Breast epithelium (tissue), 4 donors: Measurements from ENCODE around the gene ASMTL. TPM values are rescaled to one million over a fixed set of nuclear protein-coding genes. Genes with fewer than 3 reads are reported as not detected.

Experiments
- DNase-seq, 2 donors: peaks; one replicate each; pipeline ENCODE4 v3.0.0-alpha.2; 2019; ENCODE audit warnings: low spot score in 2 of 2
- H3K27ac ChIP-seq, 2 donors: fragments of 200-600 bp; sonication (generic) in 1 of 2; one replicate each; pipeline ENCODE4 v1.5.1; 2016 to 2019; ENCODE audit warnings: mild to moderate bottlenecking in 1 of 2
- H3K27me3 ChIP-seq, 2 donors: fragments of 200-600 bp; sonication (generic) in 1 of 2; one replicate each; pipeline versions ENCODE4 v1.5.1 to v1.6.0; 2017 to 2019; ENCODE audit warnings: control low read depth in 1 of 2, mild to moderate bottlenecking in 1 of 2
- H3K36me3 ChIP-seq: fragments of 200-600 bp; one replicate; pipeline ENCODE4 v1.5.1; 2019
- H3K4me1 ChIP-seq, 2 donors: fragments of 200-600 bp; sonication (generic); one replicate each; pipeline ENCODE4 v1.5.1; 2016 to 2019; ENCODE audit warnings: control low read depth in 1 of 2
- H3K4me3 ChIP-seq, 3 donors: fragments of 200-600 bp; sonication (generic); 1 replicate in 2 of 3; 2 replicates in 1 of 3; pipeline ENCODE4 v1.5.1; 2016 to 2019; ENCODE audit warnings: mild to moderate bottlenecking in 3 of 3, moderate library complexity in 2 of 3
- H3K9me3 ChIP-seq, 2 donors: fragments of 200-600 bp; sonication (generic) in 1 of 2; one replicate each; pipeline ENCODE4 v1.5.1; 2016 to 2019; ENCODE audit warnings: control low read depth in 1 of 2
- POLR2A ChIP-seq: fragments of 450-650 bp; IDR thresholded peaks from one replicate; pipeline ENCODE4 v1.6.1; 2016; ENCODE audit warnings: antibody characterized with exemption, mild to moderate bottlenecking, moderate library complexity
- POLR2AphosphoS5 ChIP-seq, 3 donors: sonication (generic); formaldehyde crosslinking; IDR thresholded peaks; one replicate each; pipeline ENCODE4 v1.6.1; 2017; ENCODE audit warnings: antibody characterized with exemption in 3 of 3
- intact Hi-C: fragments of 100-400 bp; cut with DNase I; formaldehyde crosslinking; loops from one replicate; pipeline ENCODE4 v1.15.1; 2023; ENCODE audit warnings: low total_unique reads
- total RNA-seq, 3 donors: library from RNA; depleted of rRNA; stranded (reverse); fragments of >200 nt; gene quantifications; one replicate each; pipeline ENCODE4 v1.1.0, GENCODE V29; 2016
- TF ChIP-seq, protein P1 (sequence below), 3 donors: fragments of 450-650 bp; IDR thresholded peaks; one replicate each; pipeline ENCODE4 v1.5.1; 2016 to 2017; ENCODE audit warnings: antibody characterized with exemption in 3 of 3, mild to moderate bottlenecking in 3 of 3, moderate library complexity in 3 of 3

Gene ASMTL
- total RNA-seq, 3 donors from 2014 or later: 22.8 to 29.1 (median 28.2) TPM

DNA sequence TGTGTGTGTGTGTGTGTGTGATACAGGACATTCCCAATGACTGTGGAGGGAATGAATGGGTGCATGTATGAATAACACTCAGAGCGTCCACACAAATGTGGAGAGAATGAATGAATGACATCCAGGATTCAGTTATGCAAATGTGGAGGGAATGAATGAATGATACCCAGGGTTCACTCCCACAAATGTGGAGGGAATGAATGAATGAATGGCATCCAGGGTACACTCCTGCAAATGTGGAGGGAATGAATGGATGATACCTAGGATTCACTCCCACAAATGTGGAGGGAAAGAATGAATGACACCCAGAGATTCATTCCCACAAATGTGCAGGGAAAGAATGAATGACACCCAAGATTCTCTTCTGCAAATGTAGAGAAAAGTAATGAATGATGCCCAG lies 36.0 kb upstream of the ASMTL start:
- TF ChIP-seq POLR2A (no peak), POLR2AphosphoS5 (IDR thresholded peaks at IDR 0.05) (no peak)
- TF ChIP-seq, protein P1, sequence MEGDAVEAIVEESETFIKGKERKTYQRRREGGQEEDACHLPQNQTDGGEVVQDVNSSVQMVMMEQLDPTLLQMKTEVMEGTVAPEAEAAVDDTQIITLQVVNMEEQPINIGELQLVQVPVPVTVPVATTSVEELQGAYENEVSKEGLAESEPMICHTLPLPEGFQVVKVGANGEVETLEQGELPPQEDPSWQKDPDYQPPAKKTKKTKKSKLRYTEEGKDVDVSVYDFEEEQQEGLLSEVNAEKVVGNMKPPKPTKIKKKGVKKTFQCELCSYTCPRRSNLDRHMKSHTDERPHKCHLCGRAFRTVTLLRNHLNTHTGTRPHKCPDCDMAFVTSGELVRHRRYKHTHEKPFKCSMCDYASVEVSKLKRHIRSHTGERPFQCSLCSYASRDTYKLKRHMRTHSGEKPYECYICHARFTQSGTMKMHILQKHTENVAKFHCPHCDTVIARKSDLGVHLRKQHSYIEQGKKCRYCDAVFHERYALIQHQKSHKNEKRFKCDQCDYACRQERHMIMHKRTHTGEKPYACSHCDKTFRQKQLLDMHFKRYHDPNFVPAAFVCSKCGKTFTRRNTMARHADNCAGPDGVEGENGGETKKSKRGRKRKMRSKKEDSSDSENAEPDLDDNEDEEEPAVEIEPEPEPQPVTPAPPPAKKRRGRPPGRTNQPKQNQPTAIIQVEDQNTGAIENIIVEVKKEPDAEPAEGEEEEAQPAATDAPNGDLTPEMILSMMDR (IDR thresholded peaks at IDR 0.05): no peak
- H3K4me3 ChIP-seq: no peak overlapping the region
- H3K36me3 ChIP-seq: no peaks in the 10 kb centered on the region
- H3K27me3 ChIP-seq: peaks cover 0 to 13% of the 10 kb centered on the region in 2 donors
- H3K27ac ChIP-seq: no peak overlapping the region
- no peak for DNase-seq
- intact Hi-C loops: no loop called here
- peaks cover 8 to 9% of the 10 kb centered on the region in 2 donors for H3K9me3 ChIP-seq
- H3K4me1 ChIP-seq: no peaks in the 10 kb centered on the region

DNA sequence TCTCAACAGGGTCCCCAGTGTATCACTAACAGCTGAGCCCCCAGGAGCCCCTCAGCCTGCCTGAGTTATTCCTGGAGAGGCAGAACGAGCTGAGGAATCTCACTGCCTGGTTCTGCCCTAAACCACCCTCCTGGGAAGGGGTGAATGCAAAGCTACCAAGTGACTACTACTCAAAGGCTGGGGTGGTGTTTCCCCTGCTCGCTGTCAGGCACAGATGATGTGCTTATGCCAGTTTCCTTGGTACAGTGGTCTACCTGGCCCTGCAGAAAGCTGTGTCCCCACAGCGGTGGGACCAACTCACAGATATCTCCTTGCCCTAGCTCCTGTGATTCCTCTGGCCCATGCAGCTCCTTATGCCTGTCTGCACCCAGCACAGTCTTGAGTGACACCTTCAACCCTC lies 35.4 kb upstream of the ASMTL start:
- no peak overlapping the region for H3K27ac ChIP-seq
- no peak overlapping the region for H3K4me3 ChIP-seq
- TF ChIP-seq POLR2A (no peak), POLR2AphosphoS5 (IDR thresholded peaks at IDR 0.05) (no peak)
- TF ChIP-seq, protein P1 (IDR thresholded peaks at IDR 0.05): no peak
- no peaks in the 10 kb centered on the region for H3K36me3 ChIP-seq
- DNase-seq: no peak
- H3K9me3 ChIP-seq: peaks cover 8 to 9% of the 10 kb centered on the region in 2 donors
- no peaks in the 10 kb centered on the region for H3K4me1 ChIP-seq
- intact Hi-C loops: no loop called here
- H3K27me3 ChIP-seq: peaks cover 0 to 13% of the 10 kb centered on the region in 2 donors

DNA sequence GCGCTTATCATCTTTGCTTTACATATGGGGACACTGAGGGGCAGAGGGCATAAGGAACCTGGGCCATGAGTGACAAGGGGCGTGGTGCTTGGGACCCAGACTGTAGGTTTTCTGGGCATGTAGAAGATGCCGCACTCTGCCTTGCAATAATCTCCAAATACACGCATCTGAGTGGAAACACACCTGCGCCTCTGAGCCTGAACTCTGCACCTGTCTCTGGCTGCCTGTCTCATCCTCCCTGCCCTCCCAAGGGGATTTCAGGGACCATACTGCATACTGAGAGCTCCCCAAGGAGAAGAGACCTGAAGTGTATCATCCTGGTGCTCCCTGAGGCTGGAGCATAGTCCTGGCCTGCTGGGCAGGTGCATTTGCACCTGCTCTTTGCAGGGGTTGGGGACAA lies 34.7 kb upstream of the ASMTL start:
- H3K27me3 ChIP-seq: peaks cover 0 to 13% of the 10 kb centered on the region in 2 donors
- intact Hi-C loops: no loop called here
- H3K4me3 ChIP-seq: no peak overlapping the region
- no peak overlapping the region for H3K27ac ChIP-seq
- TF ChIP-seq POLR2A (no peak), POLR2AphosphoS5 (IDR thresholded peaks at IDR 0.05) (no peak)
- TF ChIP-seq, protein P1 (IDR thresholded peaks at IDR 0.05): no peak
- no peaks in the 10 kb centered on the region for H3K4me1 ChIP-seq
- no peaks in the 10 kb centered on the region for H3K36me3 ChIP-seq
- H3K9me3 ChIP-seq: peaks cover 6 to 8% of the 10 kb centered on the region in 2 donors
- no peak for DNase-seq

DNA sequence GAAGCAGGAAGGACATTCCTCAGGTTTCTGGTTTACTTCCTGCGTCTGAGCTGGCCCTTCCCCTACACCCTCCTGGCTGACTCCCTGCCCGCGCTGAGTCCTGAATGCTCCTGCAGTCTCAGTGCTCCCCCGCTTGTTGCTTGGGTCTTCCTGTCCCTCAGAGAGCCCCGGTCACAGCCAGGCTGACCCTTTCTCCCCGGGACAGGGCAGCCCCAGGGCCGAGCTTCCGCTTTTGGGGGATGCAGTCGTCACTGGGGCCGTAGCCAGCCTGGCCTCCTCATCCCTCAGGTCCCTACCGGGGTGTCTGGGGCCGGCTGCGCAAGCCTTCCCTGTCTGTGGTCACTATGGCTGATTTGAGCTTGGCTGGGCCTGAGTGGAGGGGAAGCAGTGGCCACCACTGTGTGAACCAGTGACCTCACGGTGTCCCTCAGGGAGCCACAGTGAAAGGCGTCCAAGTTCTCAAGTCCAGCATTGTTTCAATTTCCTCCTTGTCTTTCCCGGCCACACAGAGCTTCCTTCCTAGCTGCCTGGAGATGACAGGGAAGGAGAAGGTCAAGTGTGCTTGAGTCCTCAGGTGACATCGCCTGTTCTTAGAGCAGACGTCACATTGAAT lies 34.1 kb upstream of the ASMTL start:
- intact Hi-C loops: no loop called here
- Histone ChIP-seq H3K4me1 (no peaks in the 10 kb centered on the region), H3K4me3 (no peak overlapping the region), H3K36me3 (no peaks in the 10 kb centered on the region), H3K27ac (peak overlapping the region in 1 of 2 donors; percentile 51), H3K9me3 (peaks cover 1 to 2% of the 10 kb centered on the region in 2 donors), H3K27me3 (peaks cover 0 to 13% of the 10 kb centered on the region in 2 donors)
- peak in 1 of 3 donors; percentile 28 for TF ChIP-seq POLR2AphosphoS5 (IDR thresholded peaks at IDR 0.05)
- TF ChIP-seq, protein P1 (IDR thresholded peaks at IDR 0.05): no peak
- no peak for TF ChIP-seq POLR2A
- DNase-seq: no peak

DNA sequence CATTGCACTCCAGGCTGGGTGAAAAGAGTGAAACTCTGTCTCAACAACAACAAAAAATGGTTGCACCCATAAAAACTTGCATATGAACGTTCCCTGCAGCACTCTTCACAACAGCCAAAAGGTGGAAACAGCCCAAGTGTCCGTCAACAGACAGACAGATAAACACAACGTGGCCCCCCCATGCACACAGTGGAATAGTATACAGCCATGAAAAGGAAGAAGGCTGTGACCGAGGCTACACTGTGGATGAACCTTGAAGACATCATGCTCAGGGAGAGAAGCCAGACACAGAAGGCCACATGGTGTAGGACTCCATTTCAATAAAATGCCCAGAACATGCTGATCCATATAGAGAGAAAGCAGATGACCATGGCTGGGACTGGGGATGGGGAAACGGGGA lies 33.5 kb upstream of the ASMTL start:
- Histone ChIP-seq H3K4me1 (no peaks in the 10 kb centered on the region), H3K27me3 (peaks cover 0 to 17% of the 10 kb centered on the region in 2 donors), H3K27ac (peak overlapping the region in 1 of 2 donors; percentile 51), H3K4me3 (no peak overlapping the region), H3K9me3 (no peaks in the 10 kb centered on the region), H3K36me3 (no peaks in the 10 kb centered on the region)
- DNase-seq: no peak
- TF ChIP-seq, protein P1 (IDR thresholded peaks at IDR 0.05): no peak
- TF ChIP-seq POLR2AphosphoS5 (IDR thresholded peaks at IDR 0.05): no peak
- intact Hi-C loops: no loop called here
